ENCODE data around the gene GIMAP8.

GRCh38 chr7:150513758-150514157 is 63.3 kb downstream of the GIMAP8 start:
- no peak for TF ChIP-seq EZH2 (IDR thresholded peaks at IDR 0.05; ENCODE audit: borderline replicate concordance, low read length)
- TF ChIP-seq, protein P1, sequence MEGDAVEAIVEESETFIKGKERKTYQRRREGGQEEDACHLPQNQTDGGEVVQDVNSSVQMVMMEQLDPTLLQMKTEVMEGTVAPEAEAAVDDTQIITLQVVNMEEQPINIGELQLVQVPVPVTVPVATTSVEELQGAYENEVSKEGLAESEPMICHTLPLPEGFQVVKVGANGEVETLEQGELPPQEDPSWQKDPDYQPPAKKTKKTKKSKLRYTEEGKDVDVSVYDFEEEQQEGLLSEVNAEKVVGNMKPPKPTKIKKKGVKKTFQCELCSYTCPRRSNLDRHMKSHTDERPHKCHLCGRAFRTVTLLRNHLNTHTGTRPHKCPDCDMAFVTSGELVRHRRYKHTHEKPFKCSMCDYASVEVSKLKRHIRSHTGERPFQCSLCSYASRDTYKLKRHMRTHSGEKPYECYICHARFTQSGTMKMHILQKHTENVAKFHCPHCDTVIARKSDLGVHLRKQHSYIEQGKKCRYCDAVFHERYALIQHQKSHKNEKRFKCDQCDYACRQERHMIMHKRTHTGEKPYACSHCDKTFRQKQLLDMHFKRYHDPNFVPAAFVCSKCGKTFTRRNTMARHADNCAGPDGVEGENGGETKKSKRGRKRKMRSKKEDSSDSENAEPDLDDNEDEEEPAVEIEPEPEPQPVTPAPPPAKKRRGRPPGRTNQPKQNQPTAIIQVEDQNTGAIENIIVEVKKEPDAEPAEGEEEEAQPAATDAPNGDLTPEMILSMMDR (IDR thresholded peaks at IDR 0.05; ENCODE audit: low read length), result no peak

All from OCI-LY1 (cell line).